ENCODE measurements around the gene NR2C2.

The NR2C2 gene

DNA sequence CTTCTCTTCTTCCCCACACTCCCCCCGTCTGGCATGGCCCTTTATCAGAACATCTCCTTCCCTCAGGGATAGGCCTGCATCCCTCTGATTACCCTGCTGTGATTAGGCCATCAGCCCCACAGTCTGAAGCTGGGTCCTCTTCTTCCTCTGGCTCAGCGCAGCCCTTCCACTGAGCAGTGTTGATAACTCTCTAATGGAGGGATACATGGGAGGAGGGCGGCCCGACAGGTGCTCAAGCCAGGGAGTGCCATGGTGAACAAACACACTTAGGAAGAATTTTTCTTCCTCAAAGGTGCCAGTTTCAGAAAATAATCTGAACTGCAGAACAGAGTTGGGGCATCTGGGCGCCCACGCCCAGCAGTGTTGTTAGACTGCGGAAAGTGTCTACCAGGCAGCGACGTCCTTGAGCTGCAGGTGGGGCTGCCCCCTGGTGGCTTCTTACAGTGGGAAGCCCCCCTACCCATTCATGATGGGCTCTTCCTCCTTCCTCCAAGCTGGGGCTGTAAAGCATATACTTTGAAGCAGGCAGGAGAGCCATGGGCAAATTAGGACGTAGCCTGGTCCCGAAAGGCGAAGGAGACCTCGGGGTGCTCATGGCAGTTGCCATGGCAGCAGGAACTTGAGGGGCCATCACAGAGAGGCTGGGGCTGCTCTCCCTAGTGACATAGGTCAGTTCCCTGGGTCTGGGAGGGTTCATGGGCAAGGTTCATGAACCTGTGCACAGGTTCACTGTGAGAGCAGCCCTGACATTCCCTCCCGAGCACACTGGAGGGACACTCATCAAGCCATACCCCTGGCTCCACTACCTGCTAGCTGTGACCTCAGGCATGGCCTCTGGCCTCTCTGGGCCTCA lies 33.2 kb upstream of the NR2C2 start:
- TF ChIP-seq GATA3 (IDR thresholded peaks at IDR 0.05; ENCODE audit: low read depth, low read length) (no peak; the same call in 1 of the 2 replicates), GATA2 (IDR thresholded peaks at IDR 0.05; ENCODE audit: low read depth, low read length) (peak; percentile 90)

DNA sequence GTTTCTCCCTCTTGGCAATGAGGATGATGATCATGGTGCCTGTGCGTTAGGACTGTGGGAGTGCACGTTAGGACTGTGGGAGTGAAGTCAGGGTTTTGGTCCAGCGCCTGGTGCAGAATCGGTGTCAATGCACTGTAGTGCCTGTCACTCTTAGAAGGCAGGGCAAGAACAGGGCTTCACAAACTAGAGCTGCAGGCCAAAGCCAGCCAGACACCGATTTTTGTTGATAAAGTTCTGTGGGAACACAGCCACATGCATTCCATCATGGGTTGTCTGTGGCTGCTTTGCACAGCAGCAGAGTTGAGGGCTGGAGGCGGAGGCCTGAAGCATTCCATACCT lies 32.6 kb upstream of the NR2C2 start:
- TF ChIP-seq GATA2 (IDR thresholded peaks at IDR 0.05; ENCODE audit: low read depth, low read length) (peak; percentile 21; the same call in 1 of the 2 replicates), GATA3 (IDR thresholded peaks at IDR 0.05; ENCODE audit: low read depth, low read length) (no peak)

DNA sequence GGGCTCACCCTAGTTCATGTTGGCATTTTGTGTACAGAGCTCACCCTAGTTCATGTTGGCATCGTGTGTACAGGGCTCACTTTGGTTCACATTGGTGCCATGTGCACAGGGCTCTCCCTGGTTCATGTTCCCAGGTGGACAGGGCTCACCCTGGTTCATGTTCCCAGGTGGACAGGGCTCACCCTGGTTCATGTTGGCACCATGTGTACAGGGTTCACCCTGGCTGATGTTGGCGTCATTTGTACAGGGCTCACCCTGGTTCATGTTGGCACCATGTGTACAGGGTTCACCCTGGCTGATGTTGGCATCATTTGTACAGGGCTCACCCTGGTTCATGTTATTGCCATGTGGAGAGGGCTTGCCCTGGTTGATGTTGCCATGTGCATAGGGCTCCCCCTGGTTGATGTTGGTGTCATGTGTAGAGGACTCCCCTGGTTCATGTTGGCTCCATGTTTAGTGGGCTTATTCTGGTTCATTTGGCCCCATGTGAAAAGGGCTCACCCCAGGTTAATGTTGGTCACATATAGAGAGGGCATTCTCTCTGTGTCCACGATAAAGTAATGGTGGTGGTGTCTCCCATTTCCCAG lies 31.7 kb upstream of the NR2C2 start:
- no peak for TF ChIP-seq GATA3 (IDR thresholded peaks at IDR 0.05; ENCODE audit: low read depth, low read length)
- TF ChIP-seq GATA2 (IDR thresholded peaks at IDR 0.05; ENCODE audit: low read depth, low read length) = no peak

DNA sequence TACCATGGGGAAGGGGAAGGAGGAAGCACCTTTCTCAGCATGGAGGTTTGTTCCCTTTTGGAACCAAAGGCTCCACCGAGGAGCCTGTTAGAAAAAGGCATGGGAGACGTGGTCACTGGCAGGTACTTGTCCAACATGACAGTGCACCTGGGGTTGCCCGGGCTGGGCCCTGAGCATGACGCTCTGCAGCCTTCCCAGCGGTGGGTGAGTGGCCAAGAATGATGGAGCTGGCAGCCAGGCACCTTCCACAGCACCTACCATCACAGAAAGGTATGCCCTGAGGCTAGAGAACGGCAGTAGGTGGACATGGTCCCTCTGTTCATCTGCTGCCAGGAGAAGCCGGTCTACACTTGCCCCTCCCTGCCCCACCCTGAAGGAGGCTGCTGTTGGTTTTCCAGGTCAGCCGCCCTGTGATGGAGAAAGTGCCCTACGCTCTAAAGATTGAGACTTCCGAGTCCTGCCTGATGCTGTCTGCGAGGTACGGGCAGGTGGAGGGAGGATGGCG lies 29.0 kb upstream of the NR2C2 start:
- no peak for TF ChIP-seq GATA2 (IDR thresholded peaks at IDR 0.05; ENCODE audit: low read depth, low read length)
- TF ChIP-seq GATA3 (IDR thresholded peaks at IDR 0.05; ENCODE audit: low read depth, low read length) = no peak

DNA sequence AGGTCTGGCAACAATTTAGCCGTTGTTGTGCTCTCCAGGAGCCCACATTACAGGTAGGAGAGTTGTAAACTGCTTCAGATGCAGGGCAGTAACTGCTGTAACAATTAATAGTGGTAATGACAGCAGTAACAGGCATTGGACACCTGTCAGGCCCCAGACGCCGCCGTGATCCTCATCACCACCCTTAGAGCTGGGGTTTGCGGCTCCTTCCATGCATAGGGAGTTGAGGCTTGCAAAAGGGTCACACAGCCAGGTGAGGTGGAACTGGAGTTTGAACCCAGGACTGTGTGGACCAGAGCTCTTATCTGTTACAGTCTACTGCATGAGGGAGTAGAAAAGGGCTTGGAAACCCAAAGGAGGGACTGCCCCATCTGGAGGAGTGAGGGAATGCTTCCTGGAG lies 26.8 kb upstream of the NR2C2 start:
- TF ChIP-seq GATA3 (IDR thresholded peaks at IDR 0.05; ENCODE audit: low read depth, low read length) (no peak), GATA2 (IDR thresholded peaks at IDR 0.05; ENCODE audit: low read depth, low read length) (no peak)

DNA sequence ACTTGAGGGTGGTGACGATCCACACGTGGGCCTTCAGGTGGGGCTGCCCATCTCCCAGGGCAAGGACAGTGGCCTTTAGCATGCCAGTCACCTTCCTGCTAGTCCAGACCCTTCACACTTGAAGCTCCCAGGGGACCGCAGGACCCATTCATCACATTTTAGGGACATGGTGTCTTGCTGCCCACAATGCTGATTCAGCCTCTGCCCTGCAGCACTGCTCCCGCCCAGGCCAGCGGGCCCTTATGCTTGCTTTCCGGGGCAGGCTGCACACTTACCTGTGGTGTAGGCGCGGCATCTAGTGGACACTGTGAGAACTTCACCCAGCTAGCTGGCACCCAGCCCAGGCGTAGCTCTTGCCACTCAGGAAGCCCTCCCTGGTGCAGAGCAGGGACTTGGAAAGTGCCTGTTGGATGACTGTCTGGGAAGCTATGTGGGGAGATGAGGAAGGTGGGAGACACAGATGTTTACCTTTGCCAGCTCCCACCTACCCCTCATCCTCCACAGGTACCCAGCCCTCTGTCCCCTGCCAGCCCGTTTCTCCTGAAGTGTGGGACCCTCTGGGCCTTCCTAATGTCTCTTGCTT lies 26.3 kb upstream of the NR2C2 start:
- no peak for TF ChIP-seq GATA3 (IDR thresholded peaks at IDR 0.05; ENCODE audit: low read depth, low read length)
- no peak for TF ChIP-seq GATA2 (IDR thresholded peaks at IDR 0.05; ENCODE audit: low read depth, low read length)

DNA sequence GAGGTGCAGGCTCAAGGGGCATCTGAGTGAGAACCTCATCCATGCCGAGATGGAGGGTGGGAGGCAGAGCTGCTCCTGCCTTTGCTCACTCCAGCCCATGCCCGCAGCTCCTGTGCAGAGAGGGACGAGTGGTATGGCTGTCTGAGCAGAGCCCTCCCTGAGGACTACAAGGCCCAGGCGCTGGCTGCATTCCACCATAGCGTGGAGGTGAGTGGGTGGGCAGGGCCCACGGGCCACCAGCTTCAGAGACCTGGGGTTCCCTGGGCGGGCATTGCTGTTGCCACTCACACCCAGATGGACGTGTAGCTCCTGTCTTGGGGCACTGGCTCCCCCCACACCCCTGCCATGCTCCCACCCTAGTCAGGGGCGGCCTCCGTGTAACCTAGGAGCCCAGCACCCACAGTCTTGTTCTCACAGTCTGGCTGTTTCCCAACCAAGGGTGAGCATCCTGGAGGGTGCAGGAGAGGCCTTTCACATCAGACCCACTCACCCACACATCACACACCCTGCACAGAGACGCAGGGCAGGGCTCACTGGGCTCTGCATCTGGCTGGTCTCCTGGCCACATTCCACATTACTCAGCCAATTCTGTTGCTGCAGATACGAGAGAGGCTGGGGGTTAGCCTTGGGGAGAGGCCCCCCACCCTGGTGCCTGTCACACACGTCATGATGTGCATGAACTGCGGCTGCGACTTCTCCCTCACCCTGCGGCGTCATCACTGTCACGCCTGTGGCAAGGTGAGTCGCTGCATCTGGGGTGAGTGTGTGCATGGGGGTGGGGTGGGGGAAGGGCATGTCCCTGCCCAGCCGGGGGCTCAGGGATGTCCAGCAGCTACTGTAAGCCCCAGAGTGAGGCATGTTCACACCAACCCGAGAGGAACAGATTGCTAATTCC lies 25.3 kb upstream of the NR2C2 start:
- TF ChIP-seq GATA3 (IDR thresholded peaks at IDR 0.05; ENCODE audit: low read depth, low read length) (no peak), GATA2 (IDR thresholded peaks at IDR 0.05; ENCODE audit: low read depth, low read length) (no peak)

DNA sequence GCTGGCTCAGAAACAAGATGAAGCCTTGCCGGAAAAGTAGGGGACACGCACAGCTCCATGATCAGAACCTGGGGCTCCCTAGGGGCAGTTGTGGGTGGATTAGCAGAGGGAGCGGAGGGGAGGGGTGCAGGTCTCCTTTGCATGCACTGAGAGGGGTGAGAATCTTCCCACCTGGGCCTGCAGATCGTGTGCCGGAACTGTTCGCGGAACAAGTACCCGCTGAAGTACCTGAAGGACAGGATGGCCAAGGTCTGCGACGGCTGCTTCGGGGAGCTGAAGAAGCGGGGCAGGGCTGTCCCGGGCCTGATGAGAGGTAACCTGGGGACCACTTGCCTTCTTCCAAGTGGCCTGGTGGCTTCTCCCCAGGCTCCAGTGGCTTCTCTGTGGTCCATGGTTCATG lies 24.5 kb upstream of the NR2C2 start:
- no peak for TF ChIP-seq GATA2 (IDR thresholded peaks at IDR 0.05; ENCODE audit: low read depth, low read length)
- TF ChIP-seq GATA3 (IDR thresholded peaks at IDR 0.05; ENCODE audit: low read depth, low read length) = no peak

DNA sequence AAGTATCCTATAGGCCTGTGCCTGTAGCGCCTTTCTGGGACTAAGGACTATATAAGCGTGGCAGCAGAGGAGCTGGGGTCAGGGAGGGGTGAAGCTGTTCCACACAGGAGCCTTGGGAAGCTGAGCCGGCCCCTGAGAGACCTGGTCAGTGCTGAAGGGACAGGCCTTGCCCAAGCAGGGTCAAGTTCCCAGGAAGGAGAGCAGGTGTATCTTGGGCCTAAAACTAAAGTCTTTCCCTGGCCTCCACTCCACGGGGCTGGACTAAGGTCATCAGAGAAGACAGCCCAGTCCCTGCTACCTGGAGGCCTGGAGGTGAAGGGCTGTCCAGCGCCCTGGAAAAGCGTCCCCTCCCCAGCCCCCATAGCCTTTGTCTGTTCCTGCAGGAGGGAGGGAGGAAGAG lies 23.9 kb upstream of the NR2C2 start:
- TF ChIP-seq GATA2 (IDR thresholded peaks at IDR 0.05; ENCODE audit: low read depth, low read length) (no peak), GATA3 (IDR thresholded peaks at IDR 0.05; ENCODE audit: low read depth, low read length) (no peak)

DNA sequence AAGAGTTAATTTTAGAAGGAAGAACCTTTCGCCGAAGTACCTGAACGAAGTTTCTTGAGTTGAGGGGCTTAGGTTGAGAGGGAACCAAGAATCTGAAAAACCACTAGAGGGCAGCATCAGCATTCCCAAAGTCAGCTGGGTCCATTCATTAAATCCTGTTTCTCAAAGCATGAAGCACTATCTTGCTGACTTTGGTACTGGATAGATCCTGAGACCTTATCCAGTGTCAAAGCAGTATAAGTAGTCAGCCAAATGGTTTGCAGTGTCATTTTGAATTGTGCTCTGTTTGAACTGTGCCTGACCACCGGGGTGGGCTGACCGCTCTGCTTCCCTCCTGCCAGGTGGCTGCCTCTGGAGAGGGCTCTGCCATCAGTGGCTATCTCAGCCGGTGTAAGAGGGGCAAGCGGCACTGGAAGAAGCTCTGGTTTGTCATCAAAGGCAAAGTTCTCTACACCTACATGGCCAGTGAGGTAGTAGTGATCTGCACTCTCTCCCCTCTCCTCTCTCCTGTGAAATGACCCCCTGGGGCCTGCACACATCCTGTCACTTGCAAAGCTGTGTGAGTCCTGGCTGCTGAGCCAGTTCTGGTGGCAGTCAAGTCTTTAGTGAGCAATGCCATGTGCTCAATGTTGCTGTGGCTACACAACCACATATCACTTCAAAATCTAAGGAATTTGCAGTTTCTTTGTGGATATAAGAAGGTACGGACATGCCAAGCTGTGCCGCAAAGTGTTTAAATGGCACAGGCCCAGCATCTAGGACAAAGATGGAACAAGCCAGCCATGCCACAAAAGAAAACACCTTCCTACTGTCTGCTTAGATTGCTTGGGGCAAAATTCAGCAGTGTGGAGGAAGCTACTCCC lies 21.4 kb upstream of the NR2C2 start:
- TF ChIP-seq GATA2 (IDR thresholded peaks at IDR 0.05; ENCODE audit: low read depth, low read length) = no peak
- no peak for TF ChIP-seq GATA3 (IDR thresholded peaks at IDR 0.05; ENCODE audit: low read depth, low read length)

DNA sequence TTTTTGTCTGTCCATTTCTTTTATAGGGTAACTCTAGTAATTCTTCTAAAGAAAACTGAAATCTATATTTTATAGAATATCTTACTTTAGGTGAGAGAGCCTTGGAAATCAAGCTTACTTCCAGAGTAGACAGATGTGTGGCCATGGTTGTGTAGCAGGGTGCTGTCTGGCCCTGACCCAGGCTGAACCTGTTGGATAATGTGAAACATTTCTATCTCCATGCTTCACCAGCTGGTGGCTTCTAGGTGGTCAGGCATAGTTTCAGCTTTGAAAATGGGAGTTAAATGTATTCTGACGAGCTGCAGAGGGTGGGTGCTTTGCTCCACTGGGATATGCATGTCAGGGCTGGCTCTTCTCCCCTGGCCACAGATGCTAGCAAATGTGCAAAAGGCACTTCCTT lies 20.8 kb upstream of the NR2C2 start:
- TF ChIP-seq GATA3 (IDR thresholded peaks at IDR 0.05; ENCODE audit: low read depth, low read length) = no peak

DNA sequence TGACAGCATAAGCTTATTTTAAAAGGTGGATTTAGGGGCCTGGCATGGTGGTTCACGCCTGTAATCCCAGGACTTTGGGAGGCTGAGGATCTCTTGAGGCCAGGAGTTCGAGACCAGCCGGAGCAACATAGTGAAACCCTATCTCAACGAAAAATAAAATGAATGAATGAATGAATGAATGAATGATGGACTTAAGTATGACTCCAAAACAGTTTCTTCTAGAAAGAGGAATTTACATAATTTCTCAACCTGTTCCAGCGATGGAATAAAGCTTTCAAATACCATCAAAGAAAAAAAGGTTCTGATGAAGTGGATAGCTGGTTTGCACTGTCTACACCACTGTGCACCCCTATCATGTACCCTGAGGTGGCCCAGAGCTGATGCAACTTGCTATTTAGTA lies 20.1 kb upstream of the NR2C2 start:
- no peak for TF ChIP-seq GATA2 (IDR thresholded peaks at IDR 0.05; ENCODE audit: low read depth, low read length)
- no peak for TF ChIP-seq GATA3 (IDR thresholded peaks at IDR 0.05; ENCODE audit: low read depth, low read length)

Measured in SH-SY5Y (cell line).